ENCODE data around the gene AGBL2.
"Not testable (repeated sequence)": the region's sequence is repeated elsewhere in the genome, so short reads cannot be mapped to it uniquely, and the experiment has no call there.

The AGBL2 gene

GRCh38 chr11:47686704-47687103 lies 28.5 kb downstream of the AGBL2 start:
- not testable (repeated sequence) for DNase-seq

GRCh38 chr11:47686151-47686550 lies 29.0 kb downstream of the AGBL2 start:
- DNase-seq, result no peak

GRCh38 chr11:47675851-47676250 lies 39.3 kb downstream of the AGBL2 start:
- DNase-seq, result no peak

GRCh38 chr11:47672283-47672730 lies 42.9 kb downstream of the AGBL2 start:
- no peak for DNase-seq

- no peak for DNase-seq
Observed at GRCh38 chr11:47669856-47670255, 45.3 kb downstream of the AGBL2 start.

GRCh38 chr11:47668665-47669064 lies 46.5 kb downstream of the AGBL2 start:
- DNase-seq, result no peak

GRCh38 chr11:47667555-47667954 lies 47.6 kb downstream of the AGBL2 start:
- no peak for DNase-seq

- DNase-seq, result no peak
Observed at GRCh38 chr11:47667135-47667534, 48.0 kb downstream of the AGBL2 start.

GRCh38 chr11:47664936-47665335 lies 50.2 kb downstream of the AGBL2 start:
- DNase-seq, result not testable (repeated sequence)

- no peak for DNase-seq
Observed at GRCh38 chr11:47661245-47661644, 53.9 kb downstream of the AGBL2 start.

- DNase-seq, result no peak
Observed at GRCh38 chr11:47659276-47659675, 55.9 kb downstream of the AGBL2 start.

GRCh38 chr11:47656260-47656885 lies 58.8 kb downstream of the AGBL2 start:
- DNase-seq, result no peak

- no peak for DNase-seq
Observed at GRCh38 chr11:47651818-47652469, 63.2 kb downstream of the AGBL2 start.

- no peak for DNase-seq
Observed at GRCh38 chr11:47649276-47649675, 65.9 kb downstream of the AGBL2 start.

- DNase-seq, result no peak
Observed at GRCh38 chr11:47646019-47646418, 69.2 kb downstream of the AGBL2 start.

- no peak for DNase-seq
Observed at GRCh38 chr11:47645500-47645899, 69.7 kb downstream of the AGBL2 start.

GRCh38 chr11:47642099-47642855 lies 72.9 kb downstream of the AGBL2 start, which contains the start of gene MTCH2:
Gene MTCH2, minus strand, starts transcription at chr11:47642559. Its CDS starts 94 bp downstream, at chr11:47642465.
- DNase-seq, result peak; percentile 94 to 96

- DNase-seq, result no peak
Observed at GRCh38 chr11:47641600-47642098, 73.5 kb downstream of the AGBL2 start.

- not testable (repeated sequence) for DNase-seq
Observed at GRCh38 chr11:47640506-47640905, 74.7 kb downstream of the AGBL2 start.

- DNase-seq, result not testable (repeated sequence)
Observed at GRCh38 chr11:47636331-47636730, 78.8 kb downstream of the AGBL2 start.

- no peak for DNase-seq
Observed at GRCh38 chr11:47631473-47631872, 83.7 kb downstream of the AGBL2 start.

GRCh38 chr11:47628026-47628425 lies 87.1 kb downstream of the AGBL2 start:
- DNase-seq, result no peak

GRCh38 chr11:47626234-47626633 lies 88.9 kb downstream of the AGBL2 start:
- no peak for DNase-seq

Data from activated CD4-positive, alpha-beta T cell treated with anti-CD3 and anti-CD28 coated beads, Interleukin-2, amount 50 U/mL, for 4 hours (primary cell).